Measurements from ENCODE around the gene ASB16. TPM values are rescaled to one million over a fixed set of nuclear protein-coding genes. Genes with fewer than 3 reads are reported as not detected.

ASB16 gene, protein sequence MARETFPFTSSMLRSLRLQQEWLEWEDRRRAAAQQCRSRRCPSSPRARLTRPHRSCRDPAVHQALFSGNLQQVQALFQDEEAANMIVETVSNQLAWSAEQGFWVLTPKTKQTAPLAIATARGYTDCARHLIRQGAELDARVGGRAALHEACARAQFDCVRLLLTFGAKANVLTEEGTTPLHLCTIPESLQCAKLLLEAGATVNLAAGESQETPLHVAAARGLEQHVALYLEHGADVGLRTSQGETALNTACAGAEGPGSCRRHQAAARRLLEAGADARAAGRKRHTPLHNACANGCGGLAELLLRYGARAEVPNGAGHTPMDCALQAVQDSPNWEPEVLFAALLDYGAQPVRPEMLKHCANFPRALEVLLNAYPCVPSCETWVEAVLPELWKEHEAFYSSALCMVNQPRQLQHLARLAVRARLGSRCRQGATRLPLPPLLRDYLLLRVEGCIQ
- 0.16 TPM in 1 of 2 replicates, not detected in the other for total RNA-seq

DNA sequence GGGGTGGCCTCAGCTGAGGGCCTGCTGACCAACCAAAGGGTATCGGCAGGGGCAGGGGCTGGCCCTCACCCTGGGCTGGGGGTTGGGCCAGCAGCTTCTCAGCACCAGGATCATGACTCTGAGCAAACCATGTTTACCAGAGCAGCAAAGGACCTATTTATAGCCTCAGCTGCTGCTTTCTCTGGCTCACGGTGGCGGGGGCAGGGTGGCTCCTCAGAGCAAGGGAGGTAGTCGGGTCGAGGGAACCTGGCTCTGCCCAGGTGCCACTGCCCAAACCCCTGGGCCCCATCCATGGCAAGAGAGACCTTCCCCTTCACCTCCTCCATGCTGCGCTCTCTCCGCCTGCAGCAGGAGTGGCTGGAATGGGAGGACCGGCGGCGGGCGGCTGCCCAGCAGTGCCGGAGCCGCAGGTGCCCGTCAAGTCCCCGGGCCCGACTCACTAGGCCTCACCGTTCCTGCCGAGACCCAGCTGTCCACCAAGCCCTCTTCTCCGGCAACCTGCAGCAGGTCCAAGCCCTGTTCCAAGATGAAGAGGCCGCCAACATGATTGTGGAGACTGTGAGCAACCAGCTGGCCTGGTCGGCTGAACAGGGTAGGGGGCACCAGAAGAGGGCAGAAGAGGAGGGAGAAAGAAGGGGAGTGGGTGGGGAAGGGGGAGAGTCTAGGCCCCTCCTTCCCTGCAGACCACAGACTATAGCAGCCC lies at the start of gene ASB16:
Gene ASB16, plus strand, starts transcription at position 206 of the 703 bp plus-strand sequence. Its CDS starts 86 bp downstream, at position 292.

DNA sequence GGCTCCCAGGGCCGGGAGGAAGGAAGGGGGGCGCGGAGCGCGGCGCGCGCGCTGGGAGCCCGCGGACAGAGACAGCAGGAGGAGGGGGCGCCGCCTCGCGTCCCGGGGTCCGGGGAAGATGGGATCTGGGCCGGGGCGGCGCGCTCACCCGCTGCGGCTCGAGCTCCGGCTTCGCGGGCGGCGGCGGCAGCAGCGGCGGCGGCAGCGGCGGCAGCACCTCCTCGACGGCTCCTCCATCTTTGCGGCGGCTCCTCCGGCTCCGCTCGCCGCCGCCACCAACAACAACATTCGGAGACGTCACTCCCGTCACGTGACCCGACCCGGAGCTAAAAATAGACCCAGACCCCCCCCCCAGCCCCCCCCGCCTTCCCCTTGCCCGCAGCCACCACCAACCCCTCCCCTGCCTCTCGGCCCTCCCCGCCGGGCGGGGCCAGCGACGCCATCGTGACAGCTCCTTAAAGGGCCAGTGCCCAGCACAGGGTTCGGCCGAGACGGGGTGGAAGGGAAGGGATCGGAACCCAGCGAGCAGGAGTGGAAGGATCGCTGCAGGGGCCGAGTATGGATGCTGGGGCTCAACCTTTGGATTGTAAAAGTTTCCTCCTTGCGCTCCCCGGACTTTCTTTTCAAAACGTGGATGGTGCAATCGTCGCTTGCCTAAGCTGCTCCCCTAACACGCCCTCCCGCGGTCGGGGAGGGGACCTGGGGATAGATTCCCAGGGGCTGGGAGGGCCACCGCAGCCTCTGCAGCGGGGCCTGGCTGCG lies 47.0 kb upstream of the ASB16 start, which contains the start of gene HDAC5:
Gene HDAC5, minus strand, starts transcription at position 286 of the 762 bp plus-strand sequence. CDS start 6,126 bp downstream, outside the sequence.

DNA sequence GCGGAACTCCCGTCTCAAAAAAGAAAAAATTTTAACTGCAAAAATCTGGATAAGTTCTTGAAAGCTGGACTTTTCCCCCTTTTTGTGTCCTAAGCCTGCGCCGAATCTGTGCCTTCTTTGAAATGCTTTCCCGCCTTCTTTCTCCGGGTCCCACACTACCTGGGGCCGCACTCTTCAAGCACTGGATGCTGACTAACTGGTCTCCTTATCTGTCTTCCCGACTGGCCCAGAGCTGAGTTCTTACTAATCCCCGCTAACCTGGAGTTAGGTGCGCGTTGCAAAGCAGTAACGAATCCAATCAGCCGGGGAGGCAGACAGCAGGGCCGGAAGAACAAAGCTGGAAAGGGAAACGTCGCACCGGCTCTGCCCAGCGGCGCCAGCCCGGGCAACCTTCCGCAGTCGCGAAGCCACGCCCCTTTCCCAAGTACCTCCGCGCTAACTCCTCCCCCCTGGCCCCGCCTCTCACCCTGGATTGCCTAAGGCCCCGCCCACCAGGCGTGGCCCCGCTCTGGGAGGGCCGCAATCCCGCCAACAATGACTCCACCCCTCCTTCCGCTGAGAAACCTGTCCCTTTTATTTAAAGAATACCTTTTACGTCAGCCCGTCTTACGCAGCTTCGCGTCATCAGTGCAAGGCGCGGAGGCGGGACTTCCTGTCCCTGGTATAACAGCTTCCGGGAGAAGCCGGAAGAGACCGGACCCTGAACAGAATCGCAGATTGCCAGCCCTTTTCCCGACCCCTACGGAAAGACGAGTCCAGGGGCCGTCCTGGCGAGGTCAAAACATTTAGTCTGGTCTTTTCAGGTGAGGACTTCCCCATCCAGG lies 16.0 kb downstream of the ASB16 start, which contains the start of gene TMUB2:
Gene TMUB2, plus strand, starts transcription at position 666 of the 824 bp plus-strand sequence. CDS start 737 bp downstream, outside the sequence.

DNA sequence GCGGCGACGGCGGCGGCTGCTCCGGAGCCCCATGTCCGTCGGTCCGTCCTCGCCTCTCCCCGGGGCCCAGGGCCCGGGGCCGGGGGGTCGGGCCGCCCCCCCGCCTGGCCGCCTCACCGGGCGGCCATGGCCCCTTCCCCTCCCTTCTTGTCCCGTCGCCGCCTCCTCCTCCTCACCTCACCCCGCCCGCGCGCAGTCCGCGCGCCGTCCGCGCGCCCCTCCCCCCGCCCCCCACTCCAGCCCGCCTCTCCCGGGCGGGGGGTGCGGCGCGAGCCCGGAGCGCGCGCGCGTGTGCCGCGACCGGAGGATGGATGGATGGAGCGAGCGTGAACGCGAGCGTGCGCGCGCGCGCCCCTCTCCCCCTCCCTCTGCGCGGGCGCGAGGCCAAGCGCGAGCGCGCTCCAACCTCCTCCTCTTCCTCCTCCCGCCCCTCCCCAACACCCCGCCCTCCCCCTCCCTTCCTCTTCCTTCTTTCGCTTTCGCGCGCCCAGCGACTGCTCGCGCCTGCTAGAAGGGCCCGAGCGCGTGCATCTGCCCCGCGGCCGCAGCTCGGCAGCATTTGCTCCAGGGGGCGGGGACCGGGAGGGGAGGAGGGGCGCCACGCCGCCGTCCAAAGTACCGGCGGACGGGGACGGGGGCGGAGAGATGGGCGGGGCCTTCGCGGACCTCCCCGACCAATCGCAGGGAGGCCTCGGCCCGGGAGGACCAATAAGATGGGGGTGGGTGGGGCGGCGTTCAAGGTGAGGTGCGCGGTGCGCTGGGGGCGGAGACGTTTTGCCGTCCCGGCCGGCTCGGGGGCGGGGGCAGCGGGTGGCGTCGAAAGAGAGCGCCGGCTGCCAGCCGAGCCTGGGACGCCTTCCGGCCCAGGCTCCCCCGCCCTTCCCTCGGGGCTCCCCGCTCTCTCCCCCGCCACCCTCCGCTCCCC lies 29.3 kb downstream of the ASB16 start, which contains the start of gene ATXN7L3:
Gene ATXN7L3, minus strand, starts transcription at position 332 of the 925 bp plus-strand sequence. CDS start 1,814 bp downstream, outside the sequence.

DNA sequence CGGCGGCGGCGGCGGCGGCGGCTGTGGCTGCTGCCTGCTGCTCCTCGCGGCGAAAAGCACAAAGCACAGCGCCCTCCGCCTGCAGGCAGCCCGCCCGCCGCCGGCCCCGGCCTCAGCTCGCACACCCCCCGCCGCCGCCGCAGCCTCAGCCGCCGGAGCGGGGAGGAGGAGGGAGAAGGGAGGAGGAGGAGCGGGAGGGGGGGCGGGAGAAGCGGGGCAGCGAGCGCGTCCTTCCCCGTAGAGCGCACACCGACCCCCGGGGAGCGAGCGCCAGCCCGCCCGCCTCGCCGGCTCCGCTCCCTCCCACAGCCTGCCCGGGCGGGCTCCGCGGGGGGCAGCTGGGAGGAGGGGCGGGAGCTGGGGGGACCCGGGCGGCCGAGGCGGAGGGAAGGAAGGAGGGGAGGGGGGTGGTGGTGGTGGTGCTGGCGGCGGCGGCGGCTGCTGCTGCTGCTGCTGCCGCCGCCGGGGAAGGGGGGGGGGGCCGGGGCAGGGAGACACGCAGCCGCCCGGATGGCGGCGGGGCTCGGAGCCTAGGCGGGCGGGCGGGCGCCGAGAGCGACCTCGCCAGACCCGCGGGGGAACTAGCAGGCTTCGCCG lies 49.2 kb downstream of the ASB16 start, which contains the start of gene UBTF:
Gene UBTF, minus strand, starts transcription at position 60 of the 597 bp plus-strand sequence. CDS start 1,446 bp downstream, outside the sequence.

Other genes starting within 250 kb of the ASB16 start
- gene PPY, start 228.2 kb upstream of the ASB16 start, total RNA-seq = not detected in 2 replicates
- 0.16 TPM in 1 of 2 replicates, not detected in the other for gene PYY, start 216.8 kb upstream of the ASB16 start, total RNA-seq
- 2.2 and 3.5 TPM in 2 replicates for gene NAGS, start 166.1 kb upstream of the ASB16 start, total RNA-seq
- 113 and 138 TPM in 2 replicates for gene TMEM101, start 155.7 kb upstream of the ASB16 start, total RNA-seq
- gene LSM12, start 104.0 kb upstream of the ASB16 start, total RNA-seq = 13.7 and 17.0 TPM in 2 replicates
- 17.7 and 29.9 TPM in 2 replicates for gene G6PC3, start 100.0 kb upstream of the ASB16 start, total RNA-seq
- 44.6 and 69.4 TPM in 2 replicates for gene HDAC5, start 47.1 kb upstream of the ASB16 start, total RNA-seq
- gene HROB, start 28.8 kb upstream of the ASB16 start, total RNA-seq = 0.43 and 0.63 TPM in 2 replicates
- 24.9 and 31.0 TPM in 2 replicates for gene TMUB2, start 16.3 kb downstream of the ASB16 start, total RNA-seq
- gene ATXN7L3, start 29.2 kb downstream of the ASB16 start, total RNA-seq = 23.3 and 23.5 TPM in 2 replicates
- 46.3 and 63.4 TPM in 2 replicates for gene UBTF, start 49.0 kb downstream of the ASB16 start, total RNA-seq
- gene SLC4A1, start 97.4 kb downstream of the ASB16 start, total RNA-seq = not detected in 2 replicates
- gene RUNDC3A, start 137.9 kb downstream of the ASB16 start, total RNA-seq = 0.17 and 0.32 TPM in 2 replicates
- gene SLC25A39, start 154.1 kb downstream of the ASB16 start, total RNA-seq = 47.7 and 48.9 TPM in 2 replicates
- gene GRN, start 174.6 kb downstream of the ASB16 start, total RNA-seq = 282 and 385 TPM in 2 replicates
- 4.1 and 8.8 TPM in 2 replicates for gene FAM171A2, start 193.1 kb downstream of the ASB16 start, total RNA-seq
- gene ITGA2B, start 218.9 kb downstream of the ASB16 start, total RNA-seq = 0.16 and 0.60 TPM in 2 replicates